HCT116 (cell line): ENCODE data around the gene PWWP2B. TPM values are rescaled to one million over a fixed set of nuclear protein-coding genes. Genes with fewer than 3 reads are reported as not detected.

Experiments
- ATAC-seq: fragments of 200-7000 bp; cut with Tn5 transposase; 2 replicates; pipeline ENCODE4 v1.9.1; 2020; ENCODE audit warnings: mild to moderate bottlenecking, moderate library complexity
- BruUV-seq: library from RNA; stranded (reverse); fragments of 400-500 nt; replicated peaks from 2 replicates; lab custom pipeline; 2021; lab: Mats Ljungman, UMichigan
- CTCF ChIA-PET: fragments of 300-600 bp; sonication (Branson Sonifier 250); formaldehyde crosslinking; loops from one replicate; lab custom pipeline; 2021; ENCODE audit warnings: antibody characterized with exemption; lab: Charles Lee
- POLR2A ChIA-PET: fragments of 300-600, 350-600 bp; sonication (Branson Sonifier 250); formaldehyde crosslinking; loops from one replicate; lab custom pipeline; 2021; ENCODE audit warnings: antibody characterized with exemption; lab: Charles Lee
- RAD21 ChIA-PET, 2 experiments: fragments of 300-600 bp; sonication (Branson Sonifier 250); formaldehyde crosslinking; loops; one replicate each; lab custom pipeline; 2023; ENCODE audit warnings: low total read pairs in 2 of 2; ENCODE audit not compliant: uncharacterized antibody in 2 of 2, unreplicated experiment in 2 of 2, low non-redundant PET in 1 of 2; lab: Charles Lee
- DNase-seq: peaks from one replicate; pipeline ENCODE4 v3.0.0-alpha.2; 2010; ENCODE audit warnings: low read depth, low spot score
- H2AFZ ChIP-seq: fragments of 200-600 bp; shearing (Covaris generic), sonication (generic); 2 replicates; pipeline ENCODE4 v1.6.1; 2017; ENCODE audit warnings: low read depth, mixed run types, mixed read lengths, antibody characterized with exemption, low read length; ENCODE audit not compliant: poor library complexity, severe bottlenecking
- H3K27ac ChIP-seq: 2 replicates; pipeline ENCODE4 v1.5.1; 2012; ENCODE audit warnings: low read depth, low read length
- H3K27me3 ChIP-seq: fragments of 200-600 bp; sonication (generic); 2 replicates; pipeline ENCODE4 v1.6.1; 2016; ENCODE audit warnings: mixed run types, low read length, mixed read lengths; ENCODE audit not compliant: insufficient read depth
- H3K36me3 ChIP-seq, 2 experiments: fragments of 200-500 bp in 1 of 2; fragments of 200-600 bp in 1 of 2; sonication (Bioruptor generic) in 1 of 2; sonication (generic) in 1 of 2; 2 replicates each; pipeline versions ENCODE4 v1.5.1 to v1.6.1; 2014 to 2016; ENCODE audit warnings: low read length in 2 of 2, inconsistent platforms in 1 of 2, mixed read lengths in 1 of 2, mixed run types in 1 of 2; ENCODE audit not compliant: insufficient read depth in 2 of 2, control insufficient read depth in 1 of 2
- H3K4me1 ChIP-seq, 2 experiments: fragments of 200-600 bp in 1 of 2; sonication (generic) in 1 of 2; 2 replicates each; pipeline versions ENCODE4 v1.5.1 to v1.6.1; 2012 to 2017; ENCODE audit warnings: low read length in 2 of 2, inconsistent platforms in 1 of 2, mild to moderate bottlenecking in 1 of 2, mixed read lengths in 1 of 2, mixed run types in 1 of 2, moderate library complexity in 1 of 2; ENCODE audit not compliant: insufficient read depth in 2 of 2, control insufficient read depth in 1 of 2
- H3K4me2 ChIP-seq: fragments of 200-600 bp; sonication (generic); 2 replicates; pipeline ENCODE4 v1.6.1; 2017; ENCODE audit warnings: mixed run types, low read length, mixed read lengths
- H3K4me3 ChIP-seq, 2 experiments: fragments of 200-600 bp in 1 of 2; sonication (generic) in 1 of 2; replicated peaks in 1 of 2; 2 replicates each; pipeline ENCODE4 v1.5.1; 2011 to 2016; ENCODE audit warnings: low read length in 2 of 2, control low read depth in 1 of 2, low read depth in 1 of 2, mild to moderate bottlenecking in 1 of 2, mixed read lengths in 1 of 2, mixed run types in 1 of 2
- H3K79me2 ChIP-seq: fragments of 200-600 bp; sonication (generic); 2 replicates; pipeline ENCODE4 v1.6.1; 2017; ENCODE audit warnings: mild to moderate bottlenecking, mixed run types, low read length, moderate library complexity, mixed read lengths; ENCODE audit not compliant: insufficient read depth
- H3K9ac ChIP-seq: fragments of 200-600 bp; sonication (generic); 2 replicates; pipeline ENCODE4 v1.6.1; 2016; ENCODE audit warnings: low read length, mixed read lengths
- H3K9me2 ChIP-seq: fragments of 200-600 bp; sonication (generic), shearing (Covaris generic); 2 replicates; pipeline ENCODE4 v1.6.1; 2017; ENCODE audit warnings: mixed run types, mild to moderate bottlenecking, moderate library complexity; ENCODE audit not compliant: insufficient read depth
- H3K9me3 ChIP-seq, 2 experiments: fragments of 200-500 bp in 1 of 2; fragments of 200-600 bp in 1 of 2; sonication (Bioruptor generic) in 1 of 2; sonication (generic) in 1 of 2; 2 replicates each; pipeline ENCODE4 v1.6.1; 2014 to 2017; ENCODE audit warnings: low read length in 2 of 2, mixed read lengths in 2 of 2, inconsistent platforms in 1 of 2, low read depth in 1 of 2, mild to moderate bottlenecking in 1 of 2, mixed run types in 1 of 2, moderate library complexity in 1 of 2; ENCODE audit not compliant: control insufficient read depth in 1 of 2, insufficient read depth in 1 of 2
- H4K20me1 ChIP-seq: fragments of 200-600 bp; sonication (generic), shearing (Covaris generic); 2 replicates; pipeline ENCODE4 v1.6.1; 2017; ENCODE audit warnings: mixed run types, mild to moderate bottlenecking, moderate library complexity; ENCODE audit not compliant: insufficient read depth
- FOSL1 ChIP-seq: IDR thresholded peaks from 2 replicates; pipeline ENCODE4 v1.6.1; 2012; ENCODE audit warnings: low read depth
- JUND ChIP-seq: IDR thresholded peaks from 2 replicates; pipeline ENCODE4 v1.6.1; 2012
- POLR2AphosphoS5 ChIP-seq: IDR thresholded peaks from 2 replicates; pipeline ENCODE4 v1.6.1; 2011; ENCODE audit warnings: mild to moderate bottlenecking, low read depth, low read length, moderate library complexity
- intact Hi-C: fragments of 100-400 bp; cut with micrococcal nuclease; formaldehyde crosslinking; loops from 2 replicates; pipeline ENCODE4 v1.10.0; 2022
- total RNA-seq: library from RNA; stranded (reverse); gene quantifications from one replicate; pipeline ENCODE4 v1.2.1, GENCODE V29; 2021; ENCODE audit not compliant: unreplicated experiment
- TF ChIP-seq, protein P1 (sequence below): IDR thresholded peaks from 2 replicates; pipeline ENCODE4 v1.6.1; 2012; ENCODE audit warnings: low read depth

PWWP2B gene
- total RNA-seq, 1 experiment from 2014 or later: 13.9 TPM

DNA sequence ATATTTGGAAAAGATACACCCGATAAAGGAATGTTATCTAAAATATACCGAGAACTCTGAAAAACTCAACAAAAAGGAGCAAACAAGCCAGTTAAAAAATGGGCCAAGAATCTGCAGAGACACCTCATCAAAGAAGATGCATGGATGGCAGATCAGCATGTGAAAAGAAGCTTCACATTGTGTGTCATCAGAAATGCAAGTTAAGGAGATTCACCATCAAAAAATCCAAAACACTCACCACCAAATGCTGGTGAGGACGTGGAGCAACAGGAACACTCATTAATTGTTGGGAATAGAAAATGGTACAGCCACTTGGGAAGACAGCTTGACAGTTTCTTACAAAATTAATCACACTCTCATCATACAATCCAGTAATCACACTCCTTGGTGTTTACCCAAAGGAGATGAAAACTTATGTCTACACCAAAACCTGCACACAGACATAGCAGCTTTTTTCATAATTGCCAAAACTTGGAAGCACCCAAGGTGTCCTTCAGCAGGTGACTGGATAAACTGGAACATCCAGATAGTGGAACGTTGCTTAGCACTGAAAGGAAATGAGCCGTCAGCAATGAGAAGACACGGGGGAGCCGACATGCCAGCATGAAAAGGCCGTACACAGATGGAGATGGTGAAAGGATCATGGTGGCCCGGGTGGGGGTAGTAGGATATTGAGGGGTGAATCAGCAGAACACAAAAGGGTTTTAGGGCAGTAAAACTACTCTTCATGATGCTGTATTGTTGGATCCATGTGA is 27.9 kb upstream of the PWWP2B start (continued):
- TF ChIP-seq, protein P1, sequence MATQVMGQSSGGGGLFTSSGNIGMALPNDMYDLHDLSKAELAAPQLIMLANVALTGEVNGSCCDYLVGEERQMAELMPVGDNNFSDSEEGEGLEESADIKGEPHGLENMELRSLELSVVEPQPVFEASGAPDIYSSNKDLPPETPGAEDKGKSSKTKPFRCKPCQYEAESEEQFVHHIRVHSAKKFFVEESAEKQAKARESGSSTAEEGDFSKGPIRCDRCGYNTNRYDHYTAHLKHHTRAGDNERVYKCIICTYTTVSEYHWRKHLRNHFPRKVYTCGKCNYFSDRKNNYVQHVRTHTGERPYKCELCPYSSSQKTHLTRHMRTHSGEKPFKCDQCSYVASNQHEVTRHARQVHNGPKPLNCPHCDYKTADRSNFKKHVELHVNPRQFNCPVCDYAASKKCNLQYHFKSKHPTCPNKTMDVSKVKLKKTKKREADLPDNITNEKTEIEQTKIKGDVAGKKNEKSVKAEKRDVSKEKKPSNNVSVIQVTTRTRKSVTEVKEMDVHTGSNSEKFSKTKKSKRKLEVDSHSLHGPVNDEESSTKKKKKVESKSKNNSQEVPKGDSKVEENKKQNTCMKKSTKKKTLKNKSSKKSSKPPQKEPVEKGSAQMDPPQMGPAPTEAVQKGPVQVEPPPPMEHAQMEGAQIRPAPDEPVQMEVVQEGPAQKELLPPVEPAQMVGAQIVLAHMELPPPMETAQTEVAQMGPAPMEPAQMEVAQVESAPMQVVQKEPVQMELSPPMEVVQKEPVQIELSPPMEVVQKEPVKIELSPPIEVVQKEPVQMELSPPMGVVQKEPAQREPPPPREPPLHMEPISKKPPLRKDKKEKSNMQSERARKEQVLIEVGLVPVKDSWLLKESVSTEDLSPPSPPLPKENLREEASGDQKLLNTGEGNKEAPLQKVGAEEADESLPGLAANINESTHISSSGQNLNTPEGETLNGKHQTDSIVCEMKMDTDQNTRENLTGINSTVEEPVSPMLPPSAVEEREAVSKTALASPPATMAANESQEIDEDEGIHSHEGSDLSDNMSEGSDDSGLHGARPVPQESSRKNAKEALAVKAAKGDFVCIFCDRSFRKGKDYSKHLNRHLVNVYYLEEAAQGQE: no peak
- TF ChIP-seq, all 23 proteins: peak for 0

DNA sequence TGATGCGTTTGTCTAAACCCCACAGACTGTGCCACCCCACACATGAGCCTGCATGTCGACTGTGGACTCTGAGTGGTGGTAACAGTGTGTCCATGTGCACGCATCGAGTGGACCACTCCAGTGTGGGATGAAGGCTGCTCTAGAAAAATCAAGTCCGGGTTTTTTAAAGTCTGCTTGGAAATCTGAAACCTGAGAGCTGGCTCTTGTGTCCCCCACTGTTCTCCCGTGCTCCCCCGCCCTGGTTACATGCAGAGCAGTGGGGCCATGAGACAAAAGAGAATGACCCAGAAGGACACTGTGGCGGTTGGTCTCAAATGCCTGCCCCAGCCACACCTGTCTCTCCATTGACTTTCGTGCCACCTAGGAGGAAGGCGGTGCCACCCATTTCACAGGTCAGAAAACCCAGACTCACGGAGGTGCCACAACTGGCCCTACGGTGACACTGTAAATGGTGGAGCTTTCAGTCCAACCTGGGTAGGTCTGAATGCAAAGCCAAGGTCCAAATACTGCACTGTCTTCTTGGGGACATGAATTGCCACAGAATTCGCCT is 27.3 kb upstream of the PWWP2B start:
- ATAC-seq (no peak), DNase-seq (no peak)
- H3K9me2 ChIP-seq: no peaks in the 10 kb centered on the region
- no peaks in the 10 kb centered on the region for H3K36me3 ChIP-seq
- no peaks in the 10 kb centered on the region for H3K9me3 ChIP-seq
- H3K4me3 ChIP-seq: no peak overlapping the region
- intact Hi-C loops: no loop called here
- ChIA-PET POLR2A (no interaction called here), RAD21 (no interaction called here), CTCF (no interaction called here)
- no peak overlapping the region for H3K27ac ChIP-seq
- no peaks in the 10 kb centered on the region for H3K79me2 ChIP-seq
- TF ChIP-seq POLR2AphosphoS5: no peak
- no peak for TF ChIP-seq JUND
- no peak for TF ChIP-seq FOSL1
- peaks cover 3 to 6% of the 10 kb centered on the region in 2 experiments; a peak in 3 of 4 replicates for H3K4me1 ChIP-seq
- no peaks in the 10 kb centered on the region for H3K27me3 ChIP-seq
- no peak overlapping the region for H3K4me2 ChIP-seq
- H2AFZ ChIP-seq: no peak overlapping the region
- H3K9ac ChIP-seq: no peak overlapping the region
- no peaks in the 10 kb centered on the region for H4K20me1 ChIP-seq
- no TSS peak for BruUV-seq
